Mesendoderm (in vitro differentiated cells): ENCODE data around the gene SLC11A1.
A peak's percentile ranks its signal among the peaks of the same experiment; 100 is the strongest.

Experiments used
- DNase-seq: peaks from one replicate; pipeline ENCODE4 v3.0.0; 2013
- H2AK5ac ChIP-seq: 2 replicates; pipeline ENCODE4 v1.6.1; 2013; ENCODE audit warnings: low read length, inconsistent platforms
- H2BK120ac ChIP-seq: 2 replicates; pipeline ENCODE4 v1.6.1; 2013; ENCODE audit warnings: low read depth, mild to moderate bottlenecking, low read length, moderate library complexity, mixed read lengths
- H2BK15ac ChIP-seq: replicated peaks from 2 replicates; pipeline ENCODE4 v1.6.1; 2013; ENCODE audit warnings: low read depth, mild to moderate bottlenecking, moderate library complexity
- H2BK5ac ChIP-seq: 2 replicates; pipeline ENCODE4 v1.6.1; 2013; ENCODE audit warnings: low read length, inconsistent platforms
- H3K18ac ChIP-seq: 2 replicates; pipeline ENCODE4 v1.6.1; 2013; ENCODE audit warnings: mild to moderate bottlenecking, low read length, mixed read lengths
- H3K23ac ChIP-seq: one replicate; pipeline ENCODE4 v1.6.1; 2013; ENCODE audit warnings: low read length
- H3K27ac ChIP-seq: 2 replicates; pipeline ENCODE4 v1.5.1; 2013; ENCODE audit warnings: low read depth, mild to moderate bottlenecking, inconsistent platforms, low read length, moderate library complexity
- H3K27me3 ChIP-seq: 2 replicates; pipeline ENCODE4 v1.6.1; 2013; ENCODE audit warnings: low read length, control low read depth, mild to moderate bottlenecking, inconsistent platforms; ENCODE audit not compliant: insufficient read depth, poor library complexity
- H3K36me3 ChIP-seq: 2 replicates; pipeline ENCODE4 v1.6.1; 2013; ENCODE audit warnings: low read length, inconsistent platforms; ENCODE audit not compliant: control insufficient read depth, insufficient read depth
- H3K4ac ChIP-seq: one replicate; pipeline ENCODE4 v1.6.1; 2013; ENCODE audit warnings: low read depth, mild to moderate bottlenecking, low read length, moderate library complexity
- H3K4me1 ChIP-seq: 2 replicates; pipeline ENCODE4 v1.6.1; 2013; ENCODE audit warnings: low read depth, low read length, inconsistent platforms; ENCODE audit not compliant: control insufficient read depth
- H3K4me2 ChIP-seq: 2 replicates; pipeline ENCODE4 v1.6.1; 2013; ENCODE audit warnings: low read length
- H3K4me3 ChIP-seq: 2 replicates; pipeline ENCODE4 v1.5.1; 2013; ENCODE audit warnings: mild to moderate bottlenecking, low read length
- H3K56ac ChIP-seq: one replicate; pipeline ENCODE4 v1.6.1; 2013; ENCODE audit warnings: low read length
- H3K79me1 ChIP-seq: 2 replicates; pipeline ENCODE4 v1.6.1; 2013; ENCODE audit warnings: low read length, inconsistent platforms
- H3K79me2 ChIP-seq: 2 replicates; pipeline ENCODE4 v1.6.1; 2013; ENCODE audit warnings: mild to moderate bottlenecking, low read length; ENCODE audit not compliant: control insufficient read depth, insufficient read depth
- H3K9ac ChIP-seq: 2 replicates; pipeline ENCODE4 v1.6.1; 2013; ENCODE audit warnings: low read length, inconsistent platforms
- H4K5ac ChIP-seq: one replicate; pipeline ENCODE4 v1.6.1; 2013; ENCODE audit warnings: low read length
- H4K8ac ChIP-seq: one replicate; pipeline ENCODE4 v1.6.1; 2013; ENCODE audit warnings: low read depth, mild to moderate bottlenecking, control low read depth, low read length, moderate library complexity
- WGBS: extraction: QIAGEN DNeasy Blood & Tissue Kit; methylation state at CpG from one replicate; pipeline ENCODE4 v1.1.7; 2013; ENCODE audit warnings: low lambda C conversion rate, missing lambda C conversion rate; ENCODE audit not compliant: insufficient coverage; ENCODE audit errors: extremely low coverage; 5-methylcytosine and 5-hydroxymethylcytosine counted together

Gene SLC11A1

GRCh38 chr2:218345491-218346236, 36.4 kb upstream of the SLC11A1 start:
- H2BK5ac ChIP-seq: no peak overlapping the region
- H3K4ac ChIP-seq: no peak overlapping the region
- H2AK5ac ChIP-seq: no peak overlapping the region
- no peak overlapping the region for H4K5ac ChIP-seq
- no peak overlapping the region for H3K23ac ChIP-seq
- H3K4me2 ChIP-seq: no peak overlapping the region
- no peaks in the 10 kb centered on the region for H3K36me3 ChIP-seq
- no peak overlapping the region for H3K18ac ChIP-seq
- no peak overlapping the region for H4K8ac ChIP-seq
- no peak overlapping the region for H3K56ac ChIP-seq
- H2BK120ac ChIP-seq: no peak overlapping the region
- H3K4me3 ChIP-seq: no peak overlapping the region
- WGBS: no CpG with 5 or more reads among the region's 12 CpGs
- H3K27ac ChIP-seq: no peak overlapping the region
- no peak for DNase-seq
- no peaks in the 10 kb centered on the region for H3K79me1 ChIP-seq
- no peaks in the 10 kb centered on the region for H3K4me1 ChIP-seq
- no peaks in the 10 kb centered on the region for H3K27me3 ChIP-seq
- no peak overlapping the region for H2BK15ac ChIP-seq
- H3K9ac ChIP-seq: no peak overlapping the region
- no peaks in the 10 kb centered on the region for H3K79me2 ChIP-seq

- whole genome bisulfite sequencing: no CpG with 5 or more reads among the region's 5 CpGs
- Histone ChIP-seq H3K18ac (no peak overlapping the region), H2BK120ac (no peak overlapping the region), H4K8ac (no peak overlapping the region), H3K4me3 (no peak overlapping the region), H2AK5ac (no peak overlapping the region), H2BK15ac (no peak overlapping the region), H3K4me2 (no peak overlapping the region), H3K79me1 (no peaks in the 10 kb centered on the region), H3K79me2 (no peaks in the 10 kb centered on the region), H3K56ac (no peak overlapping the region), H3K27me3 (no peaks in the 10 kb centered on the region), H3K23ac (no peak overlapping the region), H3K4me1 (no peaks in the 10 kb centered on the region), H3K4ac (no peak overlapping the region), H3K27ac (no peak overlapping the region), H3K9ac (no peak overlapping the region), H2BK5ac (no peak overlapping the region), H4K5ac (no peak overlapping the region), H3K36me3 (no peaks in the 10 kb centered on the region)
- DNase-seq: no peak
Measured at GRCh38 chr2:218347172-218347571, 34.9 kb upstream of the SLC11A1 start.

DNA sequence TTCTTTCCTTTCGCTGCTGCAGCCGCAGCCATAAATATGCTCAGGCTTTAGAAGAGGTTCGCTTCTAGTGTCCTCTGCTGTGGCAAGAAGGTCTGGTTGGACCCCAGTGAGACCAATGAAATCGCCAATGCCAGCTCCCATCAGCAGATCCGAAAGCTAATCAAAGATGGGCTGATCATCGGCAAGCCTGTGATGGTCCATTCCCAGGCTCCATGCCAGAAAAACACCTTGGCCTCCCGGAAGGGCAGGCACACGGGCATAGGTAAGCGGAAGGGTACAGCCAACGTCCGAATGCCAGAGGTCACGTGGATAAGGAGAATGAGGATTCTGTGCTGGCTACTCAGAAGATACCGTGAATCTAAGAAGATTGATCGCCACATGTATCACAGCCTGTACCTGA, 28.0 kb upstream of the SLC11A1 start:
- no peak for DNase-seq
- H3K4me2 ChIP-seq: no peak overlapping the region
- H2BK15ac ChIP-seq: no peak overlapping the region
- H2BK120ac ChIP-seq: no peak overlapping the region
- no peak overlapping the region for H3K27ac ChIP-seq
- H3K79me2 ChIP-seq: no peaks in the 10 kb centered on the region
- no peak overlapping the region for H2AK5ac ChIP-seq
- no peak overlapping the region for H3K4me3 ChIP-seq
- no peak overlapping the region for H3K18ac ChIP-seq
- H4K8ac ChIP-seq: no peak overlapping the region
- no peaks in the 10 kb centered on the region for H3K79me1 ChIP-seq
- no peaks in the 10 kb centered on the region for H3K27me3 ChIP-seq
- WGBS: no CpG with 5 or more reads among the region's 14 CpGs
- H4K5ac ChIP-seq: no peak overlapping the region
- no peaks in the 10 kb centered on the region for H3K4me1 ChIP-seq
- H3K23ac ChIP-seq: no peak overlapping the region
- H3K9ac ChIP-seq: no peak overlapping the region
- no peak overlapping the region for H3K4ac ChIP-seq
- H3K56ac ChIP-seq: no peak overlapping the region
- no peaks in the 10 kb centered on the region for H3K36me3 ChIP-seq
- H2BK5ac ChIP-seq: no peak overlapping the region

DNA sequence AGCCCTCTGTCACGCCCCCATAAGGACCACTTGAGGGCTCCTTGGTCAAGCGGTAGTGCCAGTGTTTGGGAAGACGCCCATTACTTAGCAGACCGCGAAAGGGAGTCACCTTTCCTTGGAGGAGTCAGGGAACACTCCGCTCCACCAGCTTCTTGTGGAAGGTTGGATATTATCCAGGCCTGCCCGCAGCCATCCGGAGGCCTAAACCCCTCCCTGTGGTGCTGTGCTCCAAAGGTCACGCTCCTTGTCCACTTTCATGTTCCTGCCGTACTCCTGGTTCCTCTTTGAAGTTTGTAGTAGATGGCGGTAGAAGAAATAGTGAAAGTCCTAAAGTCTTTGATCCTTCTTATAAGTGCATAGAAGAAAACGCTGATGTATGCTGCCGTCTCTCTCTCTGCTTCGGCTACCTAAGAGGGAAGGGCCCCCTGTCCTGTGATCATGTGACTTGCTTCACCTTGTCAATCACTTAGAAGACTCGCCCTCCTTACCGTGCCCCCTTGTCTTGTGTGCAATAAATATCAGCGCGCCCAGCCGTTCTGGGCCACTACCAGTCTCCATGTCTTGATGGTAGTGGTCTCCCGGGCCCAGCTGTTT, 27.1 kb upstream of the SLC11A1 start:
- Histone ChIP-seq H3K4me2 (no peak overlapping the region), H3K79me2 (no peaks in the 10 kb centered on the region), H3K27me3 (no peaks in the 10 kb centered on the region), H2BK5ac (no peak overlapping the region), H3K23ac (no peak overlapping the region), H3K79me1 (no peaks in the 10 kb centered on the region), H3K27ac (no peak overlapping the region), H3K4ac (no peak overlapping the region), H3K56ac (no peak overlapping the region), H3K36me3 (no peaks in the 10 kb centered on the region), H2AK5ac (no peak overlapping the region), H4K5ac (no peak overlapping the region), H2BK120ac (no peak overlapping the region), H3K4me3 (no peak overlapping the region), H4K8ac (no peak overlapping the region), H3K18ac (no peak overlapping the region), H3K9ac (no peak overlapping the region), H3K4me1 (no peaks in the 10 kb centered on the region), H2BK15ac (no peak overlapping the region)
- WGBS: no CpG with 5 or more reads among the region's 20 CpGs
- no peak for DNase-seq

DNA sequence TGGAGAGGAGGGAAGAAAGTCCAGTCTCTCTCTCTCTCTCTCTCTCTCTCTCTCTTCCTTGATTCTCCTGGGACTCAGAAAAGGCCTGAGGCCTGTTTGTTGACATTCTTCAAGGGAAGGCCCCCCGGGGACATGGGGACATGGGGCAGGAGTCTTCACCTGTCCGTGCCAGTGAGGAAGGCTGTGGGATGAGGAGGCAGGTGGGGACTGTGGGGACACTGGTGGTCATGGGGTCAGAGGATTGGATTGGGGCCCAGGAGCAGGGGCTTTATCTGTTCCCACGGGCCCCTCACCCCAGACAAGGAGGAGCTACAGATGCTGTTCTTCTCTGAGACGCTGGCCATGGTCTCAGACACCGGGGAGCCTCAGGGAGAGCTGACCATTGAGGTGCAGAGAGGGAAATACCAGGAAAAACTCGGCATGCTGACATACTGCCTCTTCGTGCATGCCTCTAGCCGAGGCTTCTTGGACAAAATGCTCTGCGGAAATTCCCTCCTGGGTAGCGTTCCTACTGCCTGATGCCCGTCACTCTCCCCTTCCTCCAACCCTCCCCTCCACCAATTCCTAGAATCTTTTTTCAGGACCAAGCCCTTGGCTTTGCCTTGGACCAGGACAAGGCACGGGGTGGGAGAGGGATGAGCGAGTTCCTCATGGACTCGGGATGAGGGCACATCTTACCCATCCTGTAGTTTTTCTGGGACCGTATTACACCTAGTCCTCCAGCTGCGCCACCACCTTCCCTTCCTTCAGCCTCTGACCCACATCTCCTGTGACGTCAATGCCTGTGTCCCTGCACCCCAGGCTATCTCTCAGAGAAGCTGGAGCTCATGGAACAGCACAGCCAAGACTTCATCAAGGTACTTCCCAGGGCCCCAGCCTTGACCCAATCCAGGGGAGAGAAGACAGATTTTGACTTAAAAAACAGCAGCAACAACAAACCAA, 24.6 kb upstream of the SLC11A1 start:
- Histone ChIP-seq H4K8ac (no peak overlapping the region), H4K5ac (no peak overlapping the region), H3K79me1 (no peaks in the 10 kb centered on the region), H2BK15ac (no peak overlapping the region), H3K56ac (peak overlapping the region; percentile 49), H3K36me3 (no peaks in the 10 kb centered on the region), H2BK120ac (no peak overlapping the region), H2AK5ac (no peak overlapping the region), H3K4me1 (no peaks in the 10 kb centered on the region), H3K27me3 (no peaks in the 10 kb centered on the region), H3K4me2 (no peak overlapping the region), H3K18ac (no peak overlapping the region), H3K27ac (no peak overlapping the region), H3K4ac (no peak overlapping the region), H3K23ac (no peak overlapping the region), H3K79me2 (no peaks in the 10 kb centered on the region), H3K4me3 (no peak overlapping the region), H3K9ac (no peak overlapping the region), H2BK5ac (no peak overlapping the region)
- no CpG with 5 or more reads among the region's 17 CpGs for WGBS
- DNase-seq: peak; percentile 64
